ENCODE results near the gene FOXP1.

- TF ChIP-seq CTCF (IDR thresholded peaks at IDR 0.05; ENCODE audit: low read depth, low read length, poor library complexity, severe bottlenecking) (no peak), EZH2phosphoT487 (IDR thresholded peaks at IDR 0.05; ENCODE audit: borderline replicate concordance, low read length) (no peak)
These were observed 355.2 kb downstream of the FOXP1 start for GRCh38 chr3:71228156-71228866.
